DND-41 (cell line): ENCODE measurements around the gene MTR.

ENCODE experiments used
- ATAC-seq: fragments of 200-7000 bp; cut with Tn5 transposase; 3 replicates; pipeline ENCODE4 v1.9.1; 2021; ENCODE audit warnings: low read depth; ENCODE audit not compliant: insufficient read depth
- DNase-seq: peaks from one replicate; pipeline ENCODE4 v3.0.0-alpha.2; 2020
- H2AFZ ChIP-seq: 2 replicates; pipeline ENCODE4 v1.6.0; 2012; ENCODE audit warnings: low read depth, low read length
- H3K27ac ChIP-seq: 2 replicates; pipeline ENCODE4 v1.5.1; 2012; ENCODE audit warnings: low read length, inconsistent platforms
- H3K27me3 ChIP-seq: fragments of 200-600 bp; sonication (generic); 2 replicates; pipeline ENCODE4 v1.6.0; 2012; ENCODE audit warnings: low read length, mild to moderate bottlenecking, inconsistent platforms; ENCODE audit not compliant: insufficient read depth, poor library complexity
- H3K36me3 ChIP-seq: 2 replicates; pipeline ENCODE4 v1.5.1; 2012; ENCODE audit warnings: low read length, inconsistent platforms; ENCODE audit not compliant: insufficient read depth
- H3K4me1 ChIP-seq: 2 replicates; pipeline ENCODE4 v1.5.1; 2012; ENCODE audit warnings: mild to moderate bottlenecking, low read length; ENCODE audit not compliant: insufficient read depth
- H3K4me2 ChIP-seq: 2 replicates; pipeline ENCODE4 v1.6.0; 2012; ENCODE audit warnings: mild to moderate bottlenecking, moderate library complexity, low read length, inconsistent platforms; ENCODE audit not compliant: insufficient read depth
- H3K4me3 ChIP-seq, 2 experiments: fragments of 200-600 bp in 1 of 2; shearing (Covaris generic) in 1 of 2; 2 replicates each; pipeline ENCODE4 v1.5.1; 2012 to 2016; ENCODE audit warnings: inconsistent platforms in 2 of 2, low read length in 2 of 2, mild to moderate bottlenecking in 2 of 2, low read depth in 1 of 2, moderate library complexity in 1 of 2
- H3K79me2 ChIP-seq: 2 replicates; pipeline ENCODE4 v1.6.0; 2012; ENCODE audit warnings: low read length, inconsistent platforms; ENCODE audit not compliant: insufficient read depth
- H3K9ac ChIP-seq: 2 replicates; pipeline ENCODE4 v1.6.0; 2012; ENCODE audit warnings: low read depth, mild to moderate bottlenecking, inconsistent platforms, low read length, moderate library complexity
- H3K9me3 ChIP-seq: 2 replicates; pipeline ENCODE4 v1.5.1; 2012; ENCODE audit warnings: low read length, moderate library complexity, mild to moderate bottlenecking, inconsistent platforms; ENCODE audit not compliant: insufficient read depth, severe bottlenecking
- H4K20me1 ChIP-seq: 2 replicates; pipeline ENCODE4 v1.6.0; 2012; ENCODE audit warnings: low read length; ENCODE audit not compliant: insufficient read depth
- CTCF ChIP-seq: IDR thresholded peaks from 2 replicates; pipeline ENCODE4 v1.5.1; 2012; ENCODE audit warnings: borderline replicate concordance, low read length, moderate library complexity, mild to moderate bottlenecking; ENCODE audit not compliant: poor library complexity, severe bottlenecking; ENCODE audit errors: extremely low read depth
- EZH2 ChIP-seq: IDR thresholded peaks from 3 replicates; pipeline ENCODE4 v1.6.1; 2012; ENCODE audit warnings: borderline replicate concordance, low read depth, mild to moderate bottlenecking, moderate library complexity, low read length, inconsistent platforms; ENCODE audit not compliant: severe bottlenecking

The MTR gene

GRCh38 chr1:236829085-236829484 is 34.0 kb downstream of the MTR start:
- Histone ChIP-seq H3K79me2 (no peaks in the 10 kb centered on the region), H3K27me3 (no peaks in the 10 kb centered on the region), H3K4me1 (no peaks in the 10 kb centered on the region), H3K36me3 (peaks cover 89% of the 10 kb centered on the region), H3K4me2 (no peak overlapping the region), H3K27ac (no peak overlapping the region), H4K20me1 (no peaks in the 10 kb centered on the region), H2AFZ (no peak overlapping the region), H3K9ac (no peak overlapping the region), H3K9me3 (no peaks in the 10 kb centered on the region), H3K4me3 (no peak overlapping the region)
- DNase-seq: no peak
- no peak for TF ChIP-seq CTCF
- TF ChIP-seq EZH2: no peak
- ATAC-seq: no peak

DNA sequence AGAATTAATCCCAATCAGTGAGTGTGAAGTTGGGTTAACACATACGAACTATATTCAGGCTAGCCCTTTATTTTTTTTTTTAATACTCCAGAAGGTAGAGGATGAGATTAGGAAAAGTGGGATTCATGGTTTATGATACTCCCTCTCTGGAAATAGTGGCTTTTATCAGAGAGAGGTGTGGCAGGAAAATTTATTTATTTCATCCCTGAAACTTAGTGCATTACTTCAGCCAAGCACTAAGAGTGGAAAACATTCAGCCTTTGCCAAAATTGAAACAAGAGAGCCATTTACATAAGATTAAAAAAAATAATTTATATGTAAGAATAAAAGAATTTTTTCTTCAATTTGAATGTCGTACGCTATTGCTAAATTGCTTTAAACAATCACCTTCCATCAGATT is 35.0 kb downstream of the MTR start:
- Histone ChIP-seq H3K9me3 (no peaks in the 10 kb centered on the region), H3K4me1 (no peaks in the 10 kb centered on the region), H3K36me3 (peaks cover 93% of the 10 kb centered on the region), H3K9ac (no peak overlapping the region), H3K4me2 (no peak overlapping the region), H3K27ac (no peak overlapping the region), H3K79me2 (no peaks in the 10 kb centered on the region), H4K20me1 (no peaks in the 10 kb centered on the region), H3K27me3 (no peaks in the 10 kb centered on the region), H2AFZ (no peak overlapping the region), H3K4me3 (no peak overlapping the region)
- no peak for ATAC-seq
- TF ChIP-seq CTCF: no peak
- no peak for TF ChIP-seq EZH2
- no peak for DNase-seq

DNA sequence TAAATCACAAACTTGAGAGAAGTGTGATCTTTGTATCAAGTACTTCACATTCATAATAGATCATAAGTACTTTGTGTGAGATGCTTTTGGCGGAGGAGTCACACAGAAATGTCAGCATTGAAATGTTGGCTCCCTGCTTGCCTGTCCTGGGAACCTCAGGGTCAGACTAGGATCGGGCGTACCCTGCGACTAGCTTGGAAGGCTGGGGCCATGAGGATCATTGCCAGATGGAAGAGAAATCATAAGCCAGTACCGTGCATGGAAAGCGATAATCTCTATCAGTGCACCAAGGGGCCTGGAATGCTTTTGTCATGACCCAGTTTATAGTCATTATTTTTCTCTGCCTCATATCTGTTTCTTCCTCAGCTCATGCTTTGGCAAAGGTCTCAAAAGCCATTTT is 35.5 kb downstream of the MTR start:
- Histone ChIP-seq H3K4me2 (no peak overlapping the region), H3K4me3 (no peak overlapping the region), H3K9me3 (no peaks in the 10 kb centered on the region), H3K9ac (no peak overlapping the region), H3K27me3 (no peaks in the 10 kb centered on the region), H2AFZ (no peak overlapping the region), H3K4me1 (no peaks in the 10 kb centered on the region), H4K20me1 (no peaks in the 10 kb centered on the region), H3K79me2 (no peaks in the 10 kb centered on the region), H3K36me3 (peaks cover 93% of the 10 kb centered on the region), H3K27ac (no peak overlapping the region)
- no peak for DNase-seq
- TF ChIP-seq EZH2 (no peak), CTCF (no peak)
- no peak for ATAC-seq

DNA sequence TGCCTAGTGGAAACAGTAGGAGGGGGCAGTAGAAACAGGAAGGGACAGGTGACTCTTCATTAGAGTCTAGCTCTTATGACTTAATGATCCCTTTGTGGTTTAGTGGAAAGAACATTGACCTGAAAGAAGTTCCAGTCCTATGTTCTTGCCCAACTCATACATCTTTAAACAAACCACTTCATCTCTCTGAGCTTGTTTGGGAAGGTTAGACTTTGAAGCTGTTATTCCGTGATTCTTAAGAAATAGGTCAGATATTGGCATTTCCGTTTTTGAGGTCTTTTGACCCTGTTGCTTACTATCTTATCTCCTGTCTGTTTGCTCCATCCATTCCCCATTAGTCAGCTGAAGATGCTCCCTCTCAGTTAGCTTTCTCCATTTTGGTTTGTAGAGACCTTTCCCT is 38.5 kb downstream of the MTR start:
- no peaks in the 10 kb centered on the region for H3K4me1 ChIP-seq
- H3K4me3 ChIP-seq: no peak overlapping the region
- no peak for DNase-seq
- no peak for ATAC-seq
- TF ChIP-seq EZH2 (no peak), CTCF (no peak)
- H2AFZ ChIP-seq: no peak overlapping the region
- H3K9me3 ChIP-seq: no peaks in the 10 kb centered on the region
- no peak overlapping the region for H3K4me2 ChIP-seq
- no peak overlapping the region for H3K27ac ChIP-seq
- H3K36me3 ChIP-seq: peaks cover 95% of the 10 kb centered on the region
- H3K27me3 ChIP-seq: no peaks in the 10 kb centered on the region
- H4K20me1 ChIP-seq: no peaks in the 10 kb centered on the region
- no peak overlapping the region for H3K9ac ChIP-seq
- no peaks in the 10 kb centered on the region for H3K79me2 ChIP-seq
